GM10248 (cell line): Measurements from ENCODE around the gene FUT1.

Experiments used
- CTCF ChIA-PET: fragments of 300-600 bp; sonication (Branson Sonifier 250); formaldehyde crosslinking; extraction: SDS; loops from one replicate; lab custom pipeline; 2021; ENCODE audit warnings: antibody characterized with exemption; lab: Yijun Ruan, JAX
- POLR2A ChIA-PET: fragments of 350-650 bp; sonication (Branson Sonifier 250); formaldehyde crosslinking; extraction: SDS; loops from one replicate; lab custom pipeline; 2020; ENCODE audit warnings: antibody characterized with exemption; lab: Yijun Ruan, JAX
- DNase-seq: peaks from one replicate; pipeline ENCODE4 v3.0.0; 2012; ENCODE audit errors: extremely low spot score
- CTCF ChIP-seq: IDR thresholded peaks from 2 replicates; pipeline ENCODE4 v1.5.1; 2012; ENCODE audit warnings: mild to moderate bottlenecking, low read depth; ENCODE audit errors: extremely low read depth, missing control alignments, control extremely low read depth

FUT1 gene

GRCh38 chr19:48737360-48737998 is 15.0 kb downstream of the FUT1 start:
- DNase-seq = no peak
- no peak for TF ChIP-seq CTCF
- POLR2A ChIA-PET = no interaction called here
- CTCF ChIA-PET = interaction anchor here (2.0 kb wide), 1 partner anchor 23 kb away, joined by 5 read pairs; no protein-coding TSS in a partner anchor

- CTCF ChIA-PET = no interaction called here
- no peak for TF ChIP-seq CTCF
- POLR2A ChIA-PET = no interaction called here
- no peak for DNase-seq
Measured at GRCh38 chr19:48735031-48735615, 17.3 kb downstream of the FUT1 start.

GRCh38 chr19:48734625-48735024 is 17.8 kb downstream of the FUT1 start:
- POLR2A ChIA-PET = no interaction called here
- CTCF ChIA-PET = interaction anchor here (2.2 kb wide), 1 partner anchor 20 kb away, joined by 6 read pairs; no protein-coding TSS in a partner anchor
- no peak for DNase-seq
- no peak for TF ChIP-seq CTCF

GRCh38 chr19:48731452-48731851 is 21.0 kb downstream of the FUT1 start:
- CTCF ChIA-PET = no interaction called here

DNA sequence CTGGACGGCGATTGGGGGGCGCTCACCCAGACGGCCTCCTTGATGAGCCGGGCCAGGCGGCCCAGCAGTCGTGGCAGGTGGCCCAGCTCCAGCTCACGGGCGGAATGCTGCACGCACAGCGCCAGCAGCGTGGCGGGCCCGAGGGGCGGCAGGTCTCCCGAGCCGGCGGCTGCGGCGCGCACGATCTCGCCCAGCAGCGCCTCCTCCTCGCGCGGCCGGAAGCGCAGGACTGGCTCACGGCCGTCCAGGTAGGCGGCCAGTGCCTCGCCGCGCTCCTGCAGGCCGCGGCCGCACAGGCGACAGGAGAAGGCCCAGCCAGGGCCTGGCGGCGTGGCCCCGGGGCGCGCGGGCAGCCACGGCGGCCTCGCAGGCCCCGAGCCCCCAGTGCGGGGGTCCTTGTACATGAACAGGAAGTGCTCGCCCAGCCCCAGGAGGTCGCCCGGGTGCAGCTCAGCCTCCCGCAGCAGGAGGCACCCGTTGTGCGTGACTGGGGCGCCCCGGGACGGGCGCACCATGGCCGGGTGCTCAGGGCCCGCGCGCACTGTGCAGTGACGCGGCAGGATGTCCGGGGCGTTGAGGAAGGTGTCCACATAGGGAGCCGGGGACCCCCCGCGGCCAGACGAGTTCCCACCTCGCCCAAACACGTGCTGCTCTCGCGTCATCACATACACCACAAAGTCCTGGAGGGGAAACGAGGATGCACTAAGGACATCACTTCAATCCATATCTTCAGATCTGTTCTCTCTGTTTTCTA is 23.4 kb downstream of the FUT1 start:
- DNase-seq = no peak
- ChIA-PET CTCF (interaction anchor here (1.2 kb wide), 1 partner anchor 59 kb away, joined by 3 read pairs; no protein-coding TSS in a partner anchor), POLR2A (no interaction called here)
- no peak for TF ChIP-seq CTCF

More at GRCh38 chr19:48731452-48731851, 21.0 kb downstream of the FUT1 start:
- no peak for TF ChIP-seq CTCF
- POLR2A ChIA-PET = no interaction called here
- DNase-seq = no peak

DNA sequence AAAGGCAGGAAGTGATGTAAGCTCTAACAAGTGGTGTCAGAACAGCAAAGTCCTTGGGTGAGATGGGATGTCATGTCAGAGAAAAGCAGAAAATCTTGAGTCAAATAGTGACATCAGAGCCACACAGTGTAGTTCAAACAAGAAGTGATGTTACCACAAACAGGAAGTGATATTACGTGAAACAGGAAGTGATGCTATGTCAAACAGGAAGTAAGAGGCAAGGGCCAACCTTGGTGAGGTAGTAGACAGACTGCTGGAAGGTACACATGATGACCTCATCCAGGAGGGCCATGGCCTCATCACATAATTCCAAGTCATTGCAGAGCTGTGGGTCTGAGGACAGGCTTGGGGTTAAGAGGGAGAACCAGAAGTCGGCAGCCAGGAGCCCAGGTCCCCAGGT is 25.9 kb downstream of the FUT1 start:
- no peak for TF ChIP-seq CTCF
- ChIA-PET POLR2A (interaction anchor here (0.7 kb wide), 1 partner anchor 16 kb away, joined by 5 read pairs; no protein-coding TSS in a partner anchor), CTCF (interaction anchor here (1.4 to 1.8 kb wide), 4 partner anchors 11 to 109 kb away, joined by 3 to 9 read pairs (median 4); partner anchors contain the start of gene HSD17B14)
- peak; percentile 39 for DNase-seq
